ENCODE measurements around the gene ASTN2.

ASTN2 gene

DNA sequence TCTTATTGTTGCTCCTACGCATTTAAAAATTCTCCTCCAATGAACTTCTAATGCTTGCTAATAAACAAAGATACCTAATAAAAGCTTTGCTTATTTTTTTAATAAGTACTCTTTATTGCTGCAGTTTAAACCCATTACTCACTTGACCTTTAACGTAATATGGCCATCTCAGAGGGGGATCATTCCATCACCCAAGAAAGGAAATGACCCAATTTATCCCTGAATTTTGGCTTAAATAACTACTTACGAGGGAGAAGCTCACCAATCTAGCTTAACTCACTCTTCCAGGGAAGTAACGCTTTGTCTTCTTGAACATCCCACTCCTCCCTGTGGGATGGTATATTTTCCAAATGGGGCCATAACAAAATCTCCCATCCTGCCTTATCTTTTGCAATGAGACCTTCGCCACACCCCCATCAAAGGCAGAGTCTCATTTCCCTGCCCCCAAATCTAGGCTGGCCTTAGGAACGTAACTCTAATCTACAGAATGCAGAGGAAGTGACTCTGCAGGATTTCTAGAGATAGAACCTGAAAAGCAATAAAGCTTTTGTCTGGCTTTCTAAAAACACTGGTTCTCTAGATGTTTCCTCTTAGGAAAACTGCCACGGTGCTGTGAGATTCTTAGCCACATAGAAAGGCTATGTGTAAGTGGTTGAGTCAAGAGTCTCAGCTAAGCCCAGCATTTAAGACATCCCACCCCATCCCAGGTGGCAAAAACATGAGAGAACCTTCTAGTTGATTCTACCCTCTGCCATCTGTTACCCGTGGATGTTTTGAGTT lies 310.0 kb downstream of the ASTN2 start:
- no peak for DNase-seq

GRCh38 chr9:117104206-117104605 lies 310.7 kb downstream of the ASTN2 start:
- DNase-seq = no peak

DNA sequence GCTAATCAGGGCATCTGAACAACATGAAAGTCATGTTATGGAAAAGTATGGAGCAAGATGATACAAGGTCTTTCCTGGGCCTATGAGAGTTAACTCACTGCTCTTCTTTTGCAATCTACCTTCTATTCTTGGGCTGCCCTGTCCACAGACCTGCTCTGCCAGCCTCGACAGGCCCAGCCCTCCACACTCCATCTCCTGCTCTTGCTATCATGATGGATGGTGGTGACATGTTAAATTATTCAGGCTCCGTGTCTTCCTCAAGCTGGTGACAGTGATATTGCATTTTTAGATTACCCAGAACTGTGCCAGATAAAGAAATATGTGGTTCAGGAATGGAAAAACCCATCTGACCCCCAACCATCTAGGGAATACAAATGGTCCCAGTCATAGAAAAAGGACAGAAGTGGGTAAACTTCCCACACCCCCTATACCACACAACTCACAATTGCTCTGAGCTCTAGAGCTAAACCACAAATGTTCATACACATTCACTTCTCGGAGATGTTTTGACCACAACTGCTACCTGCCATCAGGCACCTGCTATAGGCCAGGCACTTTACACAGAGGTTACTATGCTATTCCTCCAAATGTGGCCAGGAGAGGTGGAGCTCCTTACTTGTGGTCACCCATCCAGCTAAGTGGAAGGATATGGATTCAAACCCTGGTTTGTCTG lies 311.3 kb downstream of the ASTN2 start:
- DNase-seq = no peak

- DNase-seq = no peak
Measured at GRCh38 chr9:117101008-117101407, 313.8 kb downstream of the ASTN2 start.

DNA sequence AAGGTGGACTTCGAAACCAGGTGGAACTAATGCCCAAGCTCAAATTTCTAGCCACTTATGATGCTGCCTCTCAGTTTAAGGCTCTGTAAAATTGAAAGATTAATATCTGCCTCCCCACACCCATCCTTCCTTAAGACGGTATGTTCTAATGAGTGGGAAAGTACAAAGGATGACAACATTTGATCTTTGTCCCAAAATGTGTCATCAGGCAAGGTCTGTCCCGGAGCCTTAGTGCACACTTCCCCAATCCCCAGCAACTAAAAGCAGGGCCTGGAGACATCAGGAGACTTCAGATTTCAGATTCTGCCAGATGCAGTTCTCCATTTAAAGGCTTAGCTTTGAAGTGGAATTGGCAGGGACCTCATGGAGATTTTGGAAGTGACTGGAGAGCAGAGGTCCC lies 316.5 kb downstream of the ASTN2 start:
- no peak for DNase-seq

DNA sequence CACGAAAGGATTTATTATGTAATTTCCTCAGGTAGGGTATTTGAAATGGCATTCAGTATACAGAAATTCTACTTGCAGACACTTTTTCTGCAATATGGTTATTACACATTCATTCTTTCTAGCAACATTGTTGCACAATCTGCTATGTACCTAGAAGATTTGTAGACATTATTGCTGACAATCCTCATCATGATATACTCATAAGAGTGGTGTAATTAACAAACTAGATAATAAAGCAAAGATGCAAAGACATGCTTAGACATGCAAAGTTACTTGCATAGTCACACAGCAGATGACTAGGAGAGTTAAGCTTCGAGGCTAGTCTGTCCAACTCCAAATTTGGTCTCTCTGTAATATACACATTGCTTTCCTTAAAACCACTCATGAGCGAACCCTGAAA lies 317.1 kb downstream of the ASTN2 start:
- no peak for DNase-seq

DNA sequence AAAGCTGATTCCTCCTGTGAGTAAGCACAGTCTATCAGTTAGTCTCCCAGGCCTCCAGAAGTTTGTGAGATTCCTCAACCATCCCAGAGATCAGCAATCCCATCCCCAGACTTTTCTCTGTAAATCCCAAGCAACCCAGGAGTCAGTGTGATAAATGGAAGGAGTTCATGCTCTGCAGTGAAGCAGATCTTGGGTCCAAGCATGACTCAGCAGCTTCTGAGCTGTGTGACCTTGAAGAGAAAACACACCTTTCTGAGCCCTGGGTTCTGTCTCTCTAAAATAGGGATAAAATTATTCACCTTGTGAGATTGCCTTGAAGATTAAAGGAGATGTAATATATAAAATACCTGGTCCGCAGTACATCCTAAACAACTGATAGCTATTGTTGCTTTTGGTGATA lies 318.7 kb downstream of the ASTN2 start:
- no peak for DNase-seq

- no peak for DNase-seq
Measured at GRCh38 chr9:117095081-117095480, 319.8 kb downstream of the ASTN2 start.

DNA sequence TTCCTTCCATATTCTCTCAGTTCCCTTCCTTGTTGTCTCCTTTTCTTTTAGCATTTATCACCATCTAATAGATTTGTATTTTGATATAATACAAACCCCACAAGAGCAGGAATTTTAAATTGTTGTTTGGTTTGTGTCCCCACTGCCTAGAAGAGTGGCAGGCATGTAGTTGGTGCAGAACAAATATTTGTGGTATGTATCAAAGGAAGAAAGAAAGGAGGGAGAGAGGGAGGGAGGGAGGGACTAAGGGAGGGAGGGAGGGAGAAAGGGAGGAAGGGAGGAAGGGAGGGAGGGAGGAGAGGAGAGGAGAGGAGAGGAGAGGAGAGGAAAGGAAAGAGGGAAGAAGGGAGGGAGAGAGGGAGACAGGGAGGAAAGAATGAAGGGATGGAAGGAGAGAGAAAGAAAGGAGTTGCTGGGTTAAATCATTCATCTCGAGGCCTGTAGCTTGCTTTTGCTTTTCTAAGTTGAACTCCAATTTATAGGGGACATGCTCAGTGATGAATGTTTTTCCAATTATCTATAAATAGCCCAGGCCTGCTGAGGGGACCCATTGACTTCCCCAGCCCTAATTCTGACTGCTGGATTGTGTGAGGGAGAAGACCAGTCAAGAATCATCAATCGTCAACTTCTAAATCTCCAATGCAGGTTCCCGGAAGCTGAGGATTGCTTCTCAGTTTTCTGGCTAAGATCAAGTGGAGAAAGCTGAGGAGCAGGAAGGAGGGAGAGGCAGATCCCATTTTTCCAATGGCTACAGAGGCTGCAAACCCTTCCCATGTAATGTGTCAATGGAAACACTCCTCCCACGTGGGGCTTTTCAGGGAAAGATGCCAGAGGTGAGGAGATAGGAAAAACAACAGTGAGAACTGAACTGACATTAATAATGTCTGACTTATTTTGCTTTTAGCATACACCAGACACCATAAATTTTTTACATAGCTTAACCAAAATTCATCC lies 320.7 kb downstream of the ASTN2 start:
- DNase-seq = no peak

GRCh38 chr9:117092582-117092981 lies 322.3 kb downstream of the ASTN2 start:
- DNase-seq = no peak

DNA sequence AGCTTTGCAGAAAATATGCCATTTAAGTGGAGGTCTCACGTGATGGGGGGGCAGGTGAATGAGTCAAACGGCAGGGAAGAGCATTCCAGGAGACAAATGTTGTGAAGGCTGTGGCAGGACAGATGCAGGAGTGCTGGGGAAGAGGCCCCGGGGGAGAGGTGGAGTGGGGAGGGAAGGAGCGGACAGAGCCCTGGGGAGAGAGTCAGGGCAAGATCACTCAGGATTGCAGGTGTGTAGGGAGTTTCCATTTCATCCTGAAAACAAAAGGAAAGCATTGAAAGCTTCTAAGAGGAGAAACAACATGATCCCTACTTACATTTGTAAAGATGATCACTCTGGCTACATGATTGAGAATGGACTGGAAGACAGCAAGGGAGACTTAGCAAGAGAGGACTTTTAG lies 323.3 kb downstream of the ASTN2 start:
- no peak for DNase-seq

DNA sequence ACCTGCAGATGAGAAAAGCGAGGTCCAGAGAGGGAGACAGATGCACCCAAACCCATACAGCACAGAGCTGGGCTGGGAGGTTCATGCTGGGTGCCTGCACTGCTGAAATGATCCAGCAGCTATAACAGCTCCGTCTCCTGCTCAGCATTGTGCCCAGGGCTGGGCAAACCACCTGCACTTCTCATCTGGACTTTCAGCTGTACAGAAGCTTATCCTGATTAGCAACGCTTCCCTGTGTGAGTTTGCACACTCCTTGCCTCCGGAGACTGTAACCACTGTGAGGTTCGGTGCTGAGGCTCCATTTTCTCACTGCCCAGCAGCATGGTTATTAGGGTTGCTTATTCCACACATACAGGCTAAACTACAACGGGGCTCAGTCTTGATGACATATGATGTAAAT lies 326.1 kb downstream of the ASTN2 start:
- DNase-seq = no peak

- DNase-seq = no peak
Measured at GRCh38 chr9:117088140-117088539, 326.7 kb downstream of the ASTN2 start.

- no peak for DNase-seq
Measured at GRCh38 chr9:117084221-117084620, 330.6 kb downstream of the ASTN2 start.

GRCh38 chr9:117083559-117083958 lies 331.3 kb downstream of the ASTN2 start:
- DNase-seq = no peak

DNA sequence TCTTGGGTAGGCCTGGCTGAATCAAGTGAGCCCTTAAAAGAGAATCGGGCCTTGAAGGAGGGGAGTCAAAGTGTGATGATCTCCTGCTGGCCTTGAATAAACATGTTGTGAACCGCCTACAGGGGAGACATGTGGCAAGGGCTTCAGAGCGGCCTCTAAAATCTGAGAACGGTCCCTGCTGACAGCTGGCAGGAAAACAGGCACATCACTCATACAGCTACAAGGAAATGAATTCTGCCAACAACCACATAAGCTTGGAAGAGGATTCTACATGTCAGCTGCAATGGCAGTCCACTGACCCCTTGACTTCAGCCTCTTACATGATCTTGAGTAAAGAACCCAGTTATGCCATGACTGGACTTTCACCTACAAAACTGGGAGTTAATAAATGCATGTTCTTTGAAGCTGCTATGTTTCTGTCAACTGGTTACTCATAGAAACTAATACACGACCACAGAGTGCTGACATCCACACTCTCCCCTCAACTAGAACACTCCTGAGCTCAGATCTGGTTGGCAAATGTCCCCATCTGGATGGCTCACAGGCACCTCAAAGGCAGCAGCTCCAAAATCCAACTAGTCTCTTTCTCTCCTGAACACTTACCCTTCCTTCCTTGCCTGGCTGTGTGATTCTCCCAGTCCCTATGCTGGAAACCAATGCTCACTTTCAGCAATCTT lies 333.1 kb downstream of the ASTN2 start:
- no peak for DNase-seq

GRCh38 chr9:117080765-117081390 lies 334.0 kb downstream of the ASTN2 start:
- no peak for DNase-seq

- DNase-seq = no peak
Measured at GRCh38 chr9:117076571-117077290, 338.1 kb downstream of the ASTN2 start.

GRCh38 chr9:117075636-117076035 lies 339.2 kb downstream of the ASTN2 start:
- DNase-seq = no peak

- no peak for DNase-seq
Measured at GRCh38 chr9:117074784-117075520, 339.9 kb downstream of the ASTN2 start.

DNA sequence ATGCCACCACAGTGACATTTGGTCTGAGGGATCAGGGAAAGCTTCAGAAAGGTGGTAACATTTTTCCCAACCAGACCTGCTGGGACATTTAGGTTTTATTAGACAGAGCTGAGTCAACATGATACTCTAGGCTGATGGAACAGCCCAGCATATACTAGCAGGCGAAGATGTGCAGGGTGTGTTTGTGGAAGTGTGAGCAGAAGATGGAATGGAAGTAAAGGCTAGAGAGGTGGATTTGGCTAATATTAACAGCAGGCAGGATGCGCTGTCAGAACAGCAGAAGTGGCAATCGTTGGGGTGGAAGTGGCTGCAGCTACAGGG lies 340.6 kb downstream of the ASTN2 start:
- DNase-seq = no peak
